Measurements from ENCODE around the gene NOTCH3.

The NOTCH3 gene

GRCh38 chr19:15118248-15118647 lies 82.5 kb downstream of the NOTCH3 start:
- H3K4me2 ChIP-seq (ENCODE audit: insufficient read depth, low read length, poor library complexity, severe bottlenecking), result no peak overlapping the region
- H3K18ac ChIP-seq (ENCODE audit: low read length), result no peak overlapping the region
- H2AFZ ChIP-seq (ENCODE audit: low read length), result no peak overlapping the region
- no CpG with 5 or more reads among the region's 2 CpGs for WGBS, 2 donors (ENCODE audit: extremely low coverage in 2 of 2, insufficient read length in 2 of 2, insufficient replicate concordance in 1 of 2)
- H3K9me3 ChIP-seq (replicated peaks in 1 of 2; ENCODE audit: control insufficient read depth in 2 of 2, insufficient read depth in 1 of 2, low read depth in 1 of 2, low read length in 2 of 2), result peaks cover 0 to 5% of the 10 kb centered on the region in 2 donors
- H3K9ac ChIP-seq (ENCODE audit: low read depth, low read length, poor library complexity), result no peak overlapping the region
- H3K4me1 ChIP-seq (ENCODE audit: control insufficient read depth in 2 of 2, insufficient read depth in 1 of 2, low read depth in 1 of 2, low read length in 2 of 2), result no peaks in the 10 kb centered on the region
- no peak overlapping the region for H3K4ac ChIP-seq (ENCODE audit: low read length)
- no peak overlapping the region for H3K27ac ChIP-seq (replicated peaks; ENCODE audit: low read length)
- peaks cover 10% of the 10 kb centered on the region for H3K79me1 ChIP-seq (ENCODE audit: low read depth, low read length)
- no peak overlapping the region for H3K4me3 ChIP-seq (ENCODE audit: low read length in 2 of 2)
- H3K27me3 ChIP-seq (ENCODE audit: control insufficient read depth in 3 of 3, insufficient read depth in 3 of 3, low read depth in 1 of 3, low read length in 3 of 3), result no peaks in the 10 kb centered on the region
- H2BK5ac ChIP-seq (ENCODE audit: low read length), result peak overlapping the region; percentile 53
- DNase-seq (ENCODE audit: low spot score), result no peak
- H3K23ac ChIP-seq (ENCODE audit: low read depth, low read length, poor library complexity), result no peak overlapping the region
- no peak overlapping the region for H2AK5ac ChIP-seq (ENCODE audit: low read depth, low read length)
- H3K14ac ChIP-seq (ENCODE audit: low read length), result no peak overlapping the region
- no peak overlapping the region for H2BK12ac ChIP-seq (ENCODE audit: low read length)
- no peak overlapping the region for H4K91ac ChIP-seq (ENCODE audit: low read depth, low read length, poor library complexity)
- H2BK15ac ChIP-seq (ENCODE audit: low read length), result no peak overlapping the region
- H2BK120ac ChIP-seq (ENCODE audit: low read depth, low read length), result no peak overlapping the region
- peaks cover 73 to 95% of the 10 kb centered on the region in 2 donors for H3K36me3 ChIP-seq (replicated peaks in 1 of 2; ENCODE audit: control insufficient read depth in 2 of 2, insufficient read depth in 2 of 2, low read length in 2 of 2)
- H4K8ac ChIP-seq (ENCODE audit: low read depth, low read length), result no peak overlapping the region

GRCh38 chr19:15116856-15117255 lies 83.9 kb downstream of the NOTCH3 start:
- no CpG with 5 or more reads among the region's 12 CpGs for WGBS, 2 donors (ENCODE audit: extremely low coverage in 2 of 2, insufficient read length in 2 of 2, insufficient replicate concordance in 1 of 2)
- H3K4me2 ChIP-seq (ENCODE audit: insufficient read depth, low read length, poor library complexity, severe bottlenecking), result no peak overlapping the region
- peaks cover 74 to 95% of the 10 kb centered on the region in 2 donors for H3K36me3 ChIP-seq (replicated peaks in 1 of 2; ENCODE audit: control insufficient read depth in 2 of 2, insufficient read depth in 2 of 2, low read length in 2 of 2)

DNA sequence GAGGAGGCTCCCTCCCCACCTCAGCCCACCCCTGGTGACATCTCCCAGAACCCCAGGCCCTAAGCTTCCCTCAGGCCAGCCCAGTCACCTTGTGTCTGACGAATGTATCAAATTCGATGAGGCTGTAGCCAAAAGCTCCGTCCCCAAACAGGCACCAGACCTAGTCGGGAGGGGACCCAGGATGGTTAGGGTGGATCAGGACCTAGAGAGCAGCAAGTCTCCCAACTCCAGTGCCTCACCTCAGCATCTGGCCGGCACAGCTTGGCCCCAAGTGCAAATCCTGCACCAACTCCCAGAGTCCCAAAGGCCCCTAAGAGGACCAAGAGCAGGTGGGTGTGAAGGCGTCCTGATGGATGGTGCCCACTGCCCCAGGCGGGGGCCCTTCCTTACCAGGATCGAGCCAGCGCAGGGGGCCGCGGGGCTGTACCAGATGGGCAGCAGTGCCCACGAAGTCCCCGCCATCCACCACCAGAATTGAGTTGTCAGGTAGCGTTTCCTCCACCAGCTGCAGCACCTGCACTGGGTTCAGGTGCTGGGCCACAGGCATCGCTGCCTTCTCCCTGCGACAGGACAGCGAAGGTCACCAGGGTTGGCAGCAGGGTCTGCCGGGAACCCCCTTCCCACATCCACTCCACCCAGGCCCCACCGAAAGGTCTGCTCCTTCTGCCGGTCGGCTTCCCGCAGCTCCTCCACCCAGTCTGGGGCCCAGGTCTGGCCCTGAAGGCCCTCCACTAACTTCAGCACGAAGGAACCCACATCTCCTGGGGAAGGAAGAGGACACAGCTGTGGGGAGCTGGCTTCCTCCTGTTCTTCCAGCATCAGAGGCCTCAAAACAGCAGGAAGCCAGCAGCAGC lies 84.8 kb downstream of the NOTCH3 start:
- no CpG with 5 or more reads among the region's 23 CpGs for WGBS, 2 donors (ENCODE audit: extremely low coverage in 2 of 2, insufficient read length in 2 of 2, insufficient replicate concordance in 1 of 2)
- H3K36me3 ChIP-seq (replicated peaks in 1 of 2; ENCODE audit: control insufficient read depth in 2 of 2, insufficient read depth in 2 of 2, low read length in 2 of 2), result peaks cover 79 to 99% of the 10 kb centered on the region in 2 donors

More at GRCh38 chr19:15116856-15117255, 83.9 kb downstream of the NOTCH3 start:
- H3K9ac ChIP-seq (ENCODE audit: low read depth, low read length, poor library complexity), result no peak overlapping the region
- DNase-seq (ENCODE audit: low spot score), result no peak
- no peak overlapping the region for H3K18ac ChIP-seq (ENCODE audit: low read length)
- no peaks in the 10 kb centered on the region for H3K27me3 ChIP-seq (ENCODE audit: control insufficient read depth in 3 of 3, insufficient read depth in 3 of 3, low read depth in 1 of 3, low read length in 3 of 3)
- no peak overlapping the region for H2BK5ac ChIP-seq (ENCODE audit: low read length)
- H3K4me3 ChIP-seq (ENCODE audit: low read length in 2 of 2), result no peak overlapping the region
- peaks cover 3 to 9% of the 10 kb centered on the region in 2 donors for H3K9me3 ChIP-seq (replicated peaks in 1 of 2; ENCODE audit: control insufficient read depth in 2 of 2, insufficient read depth in 1 of 2, low read depth in 1 of 2, low read length in 2 of 2)
- no peak overlapping the region for H2BK12ac ChIP-seq (ENCODE audit: low read length)
- no peak overlapping the region for H3K23ac ChIP-seq (ENCODE audit: low read depth, low read length, poor library complexity)
- no peak overlapping the region for H2AFZ ChIP-seq (ENCODE audit: low read length)
- H4K91ac ChIP-seq (ENCODE audit: low read depth, low read length, poor library complexity), result no peak overlapping the region
- no peaks in the 10 kb centered on the region for H3K4me1 ChIP-seq (ENCODE audit: control insufficient read depth in 2 of 2, insufficient read depth in 1 of 2, low read depth in 1 of 2, low read length in 2 of 2)
- H3K79me1 ChIP-seq (ENCODE audit: low read depth, low read length), result peaks cover 7% of the 10 kb centered on the region
- H4K8ac ChIP-seq (ENCODE audit: low read depth, low read length), result no peak overlapping the region
- no peak overlapping the region for H3K4ac ChIP-seq (ENCODE audit: low read length)
- no peak overlapping the region for H3K14ac ChIP-seq (ENCODE audit: low read length)
- H3K27ac ChIP-seq (replicated peaks; ENCODE audit: low read length), result no peak overlapping the region
- H2BK15ac ChIP-seq (ENCODE audit: low read length), result no peak overlapping the region
- H2BK120ac ChIP-seq (ENCODE audit: low read depth, low read length), result no peak overlapping the region
- no peak overlapping the region for H2AK5ac ChIP-seq (ENCODE audit: low read depth, low read length)

GRCh38 chr19:15115080-15115479 lies 85.7 kb downstream of the NOTCH3 start:
- no peak for DNase-seq (ENCODE audit: low spot score)
- H3K14ac ChIP-seq (ENCODE audit: low read length), result no peak overlapping the region
- H3K4ac ChIP-seq (ENCODE audit: low read length), result no peak overlapping the region
- no peak overlapping the region for H2AFZ ChIP-seq (ENCODE audit: low read length)
- H3K23ac ChIP-seq (ENCODE audit: low read depth, low read length, poor library complexity), result peak overlapping the region; percentile 31
- no peak overlapping the region for H2AK5ac ChIP-seq (ENCODE audit: low read depth, low read length)
- H4K8ac ChIP-seq (ENCODE audit: low read depth, low read length), result no peak overlapping the region
- H3K4me1 ChIP-seq (ENCODE audit: control insufficient read depth in 2 of 2, insufficient read depth in 1 of 2, low read depth in 1 of 2, low read length in 2 of 2), result no peaks in the 10 kb centered on the region
- no peak overlapping the region for H2BK120ac ChIP-seq (ENCODE audit: low read depth, low read length)
- H3K4me3 ChIP-seq (ENCODE audit: low read length in 2 of 2), result no peak overlapping the region
- peak overlapping the region; percentile 21 for H3K9ac ChIP-seq (ENCODE audit: low read depth, low read length, poor library complexity)
- WGBS, 2 donors (ENCODE audit: extremely low coverage in 2 of 2, insufficient read length in 2 of 2, insufficient replicate concordance in 1 of 2), result no CpG with 5 or more reads among the region's 13 CpGs
- no peak overlapping the region for H2BK5ac ChIP-seq (ENCODE audit: low read length)
- H3K4me2 ChIP-seq (ENCODE audit: insufficient read depth, low read length, poor library complexity, severe bottlenecking), result no peak overlapping the region
- H3K27me3 ChIP-seq (ENCODE audit: control insufficient read depth in 3 of 3, insufficient read depth in 3 of 3, low read depth in 1 of 3, low read length in 3 of 3), result no peaks in the 10 kb centered on the region
- H3K79me1 ChIP-seq (ENCODE audit: low read depth, low read length), result peaks cover 9% of the 10 kb centered on the region
- no peak overlapping the region for H2BK15ac ChIP-seq (ENCODE audit: low read length)
- no peak overlapping the region for H2BK12ac ChIP-seq (ENCODE audit: low read length)
- H3K27ac ChIP-seq (replicated peaks; ENCODE audit: low read length), result peak overlapping the region; percentile 50
- peaks cover 3 to 9% of the 10 kb centered on the region in 2 donors for H3K9me3 ChIP-seq (replicated peaks in 1 of 2; ENCODE audit: control insufficient read depth in 2 of 2, insufficient read depth in 1 of 2, low read depth in 1 of 2, low read length in 2 of 2)
- H3K36me3 ChIP-seq (replicated peaks in 1 of 2; ENCODE audit: control insufficient read depth in 2 of 2, insufficient read depth in 2 of 2, low read length in 2 of 2), result peaks cover 78 to 99% of the 10 kb centered on the region in 2 donors
- no peak overlapping the region for H4K91ac ChIP-seq (ENCODE audit: low read depth, low read length, poor library complexity)
- H3K18ac ChIP-seq (ENCODE audit: low read length), result no peak overlapping the region

More for the DNA sequence above, 84.8 kb downstream of the NOTCH3 start:
- peaks cover 9% of the 10 kb centered on the region for H3K79me1 ChIP-seq (ENCODE audit: low read depth, low read length)
- no peak overlapping the region for H2BK15ac ChIP-seq (ENCODE audit: low read length)
- H3K4me1 ChIP-seq (ENCODE audit: control insufficient read depth in 2 of 2, insufficient read depth in 1 of 2, low read depth in 1 of 2, low read length in 2 of 2), result no peaks in the 10 kb centered on the region
- no peak for DNase-seq (ENCODE audit: low spot score)
- H3K14ac ChIP-seq (ENCODE audit: low read length), result peak overlapping the region; percentile 89
- no peaks in the 10 kb centered on the region for H3K27me3 ChIP-seq (ENCODE audit: control insufficient read depth in 3 of 3, insufficient read depth in 3 of 3, low read depth in 1 of 3, low read length in 3 of 3)
- H3K18ac ChIP-seq (ENCODE audit: low read length), result no peak overlapping the region
- H4K8ac ChIP-seq (ENCODE audit: low read depth, low read length), result no peak overlapping the region
- H2BK120ac ChIP-seq (ENCODE audit: low read depth, low read length), result no peak overlapping the region
- H3K4me3 ChIP-seq (ENCODE audit: low read length in 2 of 2), result peak overlapping the region in 1 of 2 donors; percentile 34
- H4K91ac ChIP-seq (ENCODE audit: low read depth, low read length, poor library complexity), result no peak overlapping the region
- H2BK12ac ChIP-seq (ENCODE audit: low read length), result peak overlapping the region; percentile 22
- H3K27ac ChIP-seq (replicated peaks; ENCODE audit: low read length), result no peak overlapping the region
- H2BK5ac ChIP-seq (ENCODE audit: low read length), result no peak overlapping the region
- no peak overlapping the region for H3K9ac ChIP-seq (ENCODE audit: low read depth, low read length, poor library complexity)
- no peak overlapping the region for H3K4ac ChIP-seq (ENCODE audit: low read length)
- no peak overlapping the region for H2AFZ ChIP-seq (ENCODE audit: low read length)
- peaks cover 3 to 9% of the 10 kb centered on the region in 2 donors for H3K9me3 ChIP-seq (replicated peaks in 1 of 2; ENCODE audit: control insufficient read depth in 2 of 2, insufficient read depth in 1 of 2, low read depth in 1 of 2, low read length in 2 of 2)
- no peak overlapping the region for H3K4me2 ChIP-seq (ENCODE audit: insufficient read depth, low read length, poor library complexity, severe bottlenecking)
- H3K23ac ChIP-seq (ENCODE audit: low read depth, low read length, poor library complexity), result peak overlapping the region; percentile 95
- H2AK5ac ChIP-seq (ENCODE audit: low read depth, low read length), result no peak overlapping the region
